SK-N-SH (cell line): ENCODE data around the gene CDH22. TPM values are rescaled to one million over a fixed set of nuclear protein-coding genes. Genes with fewer than 3 reads are reported as not detected.

Experiments
- CTCF ChIA-PET: fragments of 300-600, 350-600 bp; formaldehyde crosslinking; extraction: SDS; loops from one replicate; lab custom pipeline; 2021; lab: Yijun Ruan, JAX
- POLR2A ChIA-PET: fragments of 350-600 bp; sonication (Branson Sonifier 250); formaldehyde crosslinking; extraction: SDS; loops from one replicate; lab custom pipeline; 2020; ENCODE audit warnings: antibody characterized with exemption, inconsistent platforms; lab: Yijun Ruan, JAX
- DNase-seq: peaks from one replicate; pipeline ENCODE4 v3.0.0; 2012
- H2AFZ ChIP-seq: fragments of 200-600 bp; sonication (generic); 2 replicates; pipeline ENCODE4 v1.8.1; 2016; ENCODE audit warnings: antibody characterized with exemption, mild to moderate bottlenecking, low read depth
- H3F3A ChIP-seq: fragments of 200-600 bp; sonication (generic); replicated peaks from 2 replicates; pipeline ENCODE3; 2016; ENCODE audit warnings: antibody characterized with exemption, mild to moderate bottlenecking; ENCODE audit not compliant: insufficient read depth
- H3K27ac ChIP-seq, 2 experiments: fragments of 200-500 bp in 1 of 2; fragments of 200-600 bp in 1 of 2; sonication (Bioruptor generic) in 1 of 2; sonication (generic), shearing (Covaris generic) in 1 of 2; 2 replicates each; pipeline versions ENCODE4 v1.5.1 to v1.6.1; 2014 to 2016; ENCODE audit warnings: low read depth in 2 of 2, inconsistent platforms in 1 of 2, low read length in 1 of 2, mild to moderate bottlenecking in 1 of 2, mixed read lengths in 1 of 2
- H3K27me3 ChIP-seq: fragments of 200-600 bp; sonication (generic), shearing (Covaris generic); 2 replicates; pipeline ENCODE4 v1.6.1; 2016; ENCODE audit warnings: mixed run types; ENCODE audit not compliant: insufficient read depth
- H3K36me3 ChIP-seq, 2 experiments: fragments of 200-500 bp in 1 of 2; fragments of 200-600 bp in 1 of 2; sonication (Bioruptor generic) in 1 of 2; sonication (generic) in 1 of 2; replicated peaks in 1 of 2; 2 replicates each; pipeline versions ENCODE3 to v1.5.1; 2014 to 2016; ENCODE audit warnings: low read length in 1 of 2, mild to moderate bottlenecking in 1 of 2; ENCODE audit not compliant: insufficient read depth in 2 of 2, control insufficient read depth in 1 of 2
- H3K4me1 ChIP-seq, 2 experiments: fragments of 200-500 bp in 1 of 2; fragments of 200-600 bp in 1 of 2; sonication (Bioruptor generic) in 1 of 2; sonication (generic), shearing (Covaris generic) in 1 of 2; 2 replicates each; pipeline versions ENCODE4 v1.5.1 to v1.6.1; 2014 to 2016; ENCODE audit warnings: low read depth in 1 of 2, low read length in 1 of 2, mixed run types in 1 of 2; ENCODE audit not compliant: insufficient read depth in 2 of 2, control insufficient read depth in 1 of 2
- H3K4me2 ChIP-seq: fragments of 200-600 bp; sonication (generic), shearing (Covaris generic); 2 replicates; pipeline ENCODE4 v1.6.1; 2017; ENCODE audit warnings: mixed run types
- H3K4me3 ChIP-seq, 2 experiments: fragments of 200-500 bp in 1 of 2; fragments of 200-600 bp in 1 of 2; sonication (Bioruptor generic) in 1 of 2; sonication (generic), shearing (Covaris generic) in 1 of 2; 2 replicates each; pipeline versions ENCODE4 v1.5.1 to v1.8.1; 2014 to 2016; ENCODE audit warnings: low read depth in 2 of 2, inconsistent platforms in 1 of 2, low read length in 1 of 2, mild to moderate bottlenecking in 1 of 2, mixed read lengths in 1 of 2, moderate library complexity in 1 of 2
- H3K79me2 ChIP-seq: fragments of 200-600 bp; sonication (generic); 2 replicates; pipeline ENCODE4 v1.8.1; 2017; ENCODE audit warnings: mild to moderate bottlenecking; ENCODE audit not compliant: insufficient read depth
- H3K9ac ChIP-seq: fragments of 200-600 bp; sonication (generic); 2 replicates; pipeline ENCODE4 v1.6.1; 2017; ENCODE audit warnings: mixed run types
- H3K9me2 ChIP-seq: fragments of 200-600 bp; sonication (generic); 2 replicates; pipeline ENCODE4 v1.6.1; 2017; ENCODE audit warnings: mixed run types
- H3K9me3 ChIP-seq: fragments of 200-600 bp; sonication (generic); 2 replicates; pipeline ENCODE4 v1.6.1; 2017; ENCODE audit warnings: mixed run types, mild to moderate bottlenecking, moderate library complexity
- H4K20me1 ChIP-seq: fragments of 200-600 bp; sonication (generic); 2 replicates; pipeline ENCODE4 v1.6.1; 2017; ENCODE audit warnings: mild to moderate bottlenecking, mixed run types; ENCODE audit not compliant: insufficient read depth
- CTCF ChIP-seq: fragments of 200-600 bp; sonication (generic); IDR thresholded peaks from 2 replicates; pipeline ENCODE4 v1.6.1; 2017; ENCODE audit warnings: antibody characterized with exemption, mild to moderate bottlenecking, moderate library complexity
- ELF1 ChIP-seq: IDR thresholded peaks from 2 replicates; pipeline ENCODE4 v1.4.0; 2012
- EP300 ChIP-seq, 2 experiments: IDR thresholded peaks; 2 replicates each; pipeline versions ENCODE4 v1.4.0 to v1.6.1; 2012; ENCODE audit warnings: borderline replicate concordance in 1 of 2, low read depth in 1 of 2, low read length in 1 of 2
- EZH2phosphoT487 ChIP-seq: fragments of 200-600 bp; sonication (generic); IDR thresholded peaks from 2 replicates; pipeline ENCODE4 v1.6.1; 2017; ENCODE audit warnings: low read depth, mixed run types, mild to moderate bottlenecking, antibody characterized with exemption, moderate library complexity, borderline replicate concordance
- FOSL2 ChIP-seq: IDR thresholded peaks from 2 replicates; pipeline ENCODE4 v1.4.0; 2012; ENCODE audit warnings: low read depth, mild to moderate bottlenecking, moderate library complexity, borderline replicate concordance
- FOXJ3 ChIP-seq: sonication (generic); formaldehyde crosslinking; IDR thresholded peaks from 2 replicates; pipeline ENCODE4 v1.5.1; 2020; ENCODE audit warnings: mild to moderate bottlenecking, missing genetic modification reagents
- FOXM1 ChIP-seq: IDR thresholded peaks from 2 replicates; pipeline ENCODE4 v1.4.0; 2012; ENCODE audit warnings: low read depth, mild to moderate bottlenecking
- GABPA ChIP-seq: IDR thresholded peaks from 2 replicates; pipeline ENCODE4 v1.4.0; 2012; ENCODE audit warnings: low read depth, mild to moderate bottlenecking
- IRF3 ChIP-seq: fragments of 150-350 bp; IDR thresholded peaks from 2 replicates; pipeline ENCODE4 v1.6.1; 2016; ENCODE audit warnings: mild to moderate bottlenecking, low read depth, low read length
- MEF2A ChIP-seq: IDR thresholded peaks from 2 replicates; pipeline ENCODE4 v1.4.0; 2012; ENCODE audit warnings: low read depth, borderline replicate concordance
- REST ChIP-seq: IDR thresholded peaks from 2 replicates; pipeline ENCODE4 v1.6.1; 2012; ENCODE audit warnings: mild to moderate bottlenecking, low read depth, low read length, moderate library complexity
- TAF1 ChIP-seq: IDR thresholded peaks from 2 replicates; pipeline ENCODE4 v1.6.1; 2012; ENCODE audit warnings: low read depth, mild to moderate bottlenecking, low read length, moderate library complexity, borderline replicate concordance
- YY1 ChIP-seq: IDR thresholded peaks from 2 replicates; pipeline ENCODE4 v1.4.0; 2012; ENCODE audit warnings: low read depth, mild to moderate bottlenecking
- WGBS: methylation state at CpG from one replicate; pipeline ENCODE4 v1.1.6; 2017; ENCODE audit warnings: low lambda C conversion rate; 5-methylcytosine and 5-hydroxymethylcytosine counted together
- polyA plus RNA-seq, 3 experiments: library from polyadenylated mRNA; depleted of rRNA; stranded (reverse); fragments of >200 nt; gene quantifications; 2 replicates each; pipeline ENCODE4 v1.2.3, GENCODE V29; 2012
- TF ChIP-seq, protein P1 (sequence below): IDR thresholded peaks from 2 replicates; pipeline ENCODE4; 2012
- TF ChIP-seq, protein P2 (sequence below): IDR thresholded peaks from 2 replicates; pipeline ENCODE4 v1.4.0; 2012; ENCODE audit warnings: low read depth, borderline replicate concordance

Gene CDH22
- polyA plus RNA-seq, 1 of the 3 experiments (the other 2 are of a cell fraction), result not detected

DNA sequence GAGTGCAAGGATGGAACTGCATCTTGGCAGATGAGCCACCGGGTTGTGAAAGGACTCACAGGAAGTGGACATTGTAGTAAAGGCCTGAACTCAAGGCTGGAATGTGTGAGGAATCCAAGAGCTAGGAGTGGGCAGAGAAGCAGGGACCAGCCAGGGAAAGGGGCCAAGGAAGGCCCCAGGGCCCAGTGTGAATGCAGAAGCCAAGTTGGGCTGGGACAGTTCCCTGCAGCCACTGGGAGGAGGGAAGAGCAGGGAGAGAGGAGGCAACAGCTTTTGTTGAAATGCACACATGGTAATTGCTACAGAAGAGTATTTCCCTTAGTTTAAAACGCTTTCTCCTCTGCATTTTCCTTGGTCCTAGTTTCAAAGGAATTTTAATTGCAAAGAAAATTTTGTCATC lies 34.6 kb downstream of the CDH22 start:
- DNase-seq, result no peak
- Histone ChIP-seq H3K9ac (no peak overlapping the region), H3K9me3 (no peaks in the 10 kb centered on the region), H3K27me3 (no peaks in the 10 kb centered on the region), H3K79me2 (no peaks in the 10 kb centered on the region), H3K27ac (no peak overlapping the region), H3K4me2 (no peak overlapping the region)
- POLR2A ChIA-PET, result no interaction called here
- 31% methylated on average over 2 of the region's 2 CpGs for whole genome bisulfite sequencing
- no peak for TF ChIP-seq EZH2phosphoT487
- no peak for TF ChIP-seq FOSL2
- TF ChIP-seq ELF1, result no peak
- TF ChIP-seq, protein P1, sequence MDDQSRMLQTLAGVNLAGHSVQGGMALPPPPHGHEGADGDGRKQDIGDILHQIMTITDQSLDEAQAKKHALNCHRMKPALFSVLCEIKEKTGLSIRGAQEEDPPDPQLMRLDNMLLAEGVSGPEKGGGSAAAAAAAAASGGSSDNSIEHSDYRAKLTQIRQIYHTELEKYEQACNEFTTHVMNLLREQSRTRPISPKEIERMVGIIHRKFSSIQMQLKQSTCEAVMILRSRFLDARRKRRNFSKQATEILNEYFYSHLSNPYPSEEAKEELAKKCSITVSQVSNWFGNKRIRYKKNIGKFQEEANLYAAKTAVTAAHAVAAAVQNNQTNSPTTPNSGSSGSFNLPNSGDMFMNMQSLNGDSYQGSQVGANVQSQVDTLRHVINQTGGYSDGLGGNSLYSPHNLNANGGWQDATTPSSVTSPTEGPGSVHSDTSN, result no peak
- no peak for TF ChIP-seq MEF2A
- no peak for TF ChIP-seq EP300 (IDR thresholded peaks at IDR 0.05; ENCODE audit: borderline replicate concordance in 1 of 2, low read depth in 1 of 2, low read length in 1 of 2)
- TF ChIP-seq FOXM1, result no peak
- TF ChIP-seq, protein P2, sequence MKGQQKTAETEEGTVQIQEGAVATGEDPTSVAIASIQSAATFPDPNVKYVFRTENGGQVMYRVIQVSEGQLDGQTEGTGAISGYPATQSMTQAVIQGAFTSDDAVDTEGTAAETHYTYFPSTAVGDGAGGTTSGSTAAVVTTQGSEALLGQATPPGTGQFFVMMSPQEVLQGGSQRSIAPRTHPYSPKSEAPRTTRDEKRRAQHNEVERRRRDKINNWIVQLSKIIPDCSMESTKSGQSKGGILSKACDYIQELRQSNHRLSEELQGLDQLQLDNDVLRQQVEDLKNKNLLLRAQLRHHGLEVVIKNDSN, result no peak
- TF ChIP-seq CTCF, result no peak
- TF ChIP-seq FOXJ3 (CRISPR knock-in tag), result no peak
- no peak for TF ChIP-seq IRF3
- no peak for TF ChIP-seq GABPA
- TF ChIP-seq TAF1, result no peak
- TF ChIP-seq REST, result no peak
- TF ChIP-seq YY1, result no peak
- TF ChIP-seq, all 33 proteins: peak for 0
- Histone ChIP-seq H3F3A (no peaks in the 10 kb centered on the region), H3K9me2 (no peaks in the 10 kb centered on the region), H2AFZ (no peak overlapping the region), H3K36me3 (no peaks in the 10 kb centered on the region), H3K4me1 (peaks cover 0 to 9% of the 10 kb centered on the region in 2 experiments; a peak in 1 of 4 replicates), H3K4me3 (no peak overlapping the region), H4K20me1 (no peaks in the 10 kb centered on the region)
- CTCF ChIA-PET, result interaction anchor here (0.8 kb wide), 1 partner anchor 99 kb away, joined by 3 read pairs; no protein-coding TSS in a partner anchor
